B cell (primary cell): Measurements from ENCODE around the gene RNF217.

Experiments used
- CTCF ChIP-seq: fragments of 200-600 bp; IDR thresholded peaks from one replicate; pipeline ENCODE4 v1.8.0; 2022; ENCODE audit warnings: antibody characterized with exemption, mild to moderate bottlenecking
- EZH2 ChIP-seq: IDR thresholded peaks from 2 replicates; pipeline ENCODE4 v1.6.1; 2012; ENCODE audit warnings: borderline replicate concordance, low read depth, mild to moderate bottlenecking, moderate library complexity, low read length; ENCODE audit not compliant: insufficient read depth, poor library complexity, severe bottlenecking

- no peak for TF ChIP-seq CTCF
- no peak for TF ChIP-seq EZH2
Measured at GRCh38 chr6:124979294-124979678, 17.0 kb downstream of the RNF217 start.
